ENCODE results near the gene ARID3B. TPM values are rescaled to one million over a fixed set of nuclear protein-coding genes. Genes with fewer than 3 reads are reported as not detected.
"Not testable (repeated sequence)": the region's sequence is repeated elsewhere in the genome, so short reads cannot be mapped to it uniquely, and the experiment has no call there.

Gene ARID3B
- total RNA-seq, 4 donors from 2014 or later = 2.0 to 8.4 (median 5.3) TPM

- no peak overlapping the region for H3K27ac ChIP-seq
- H3K4me3 ChIP-seq = no peak overlapping the region
- peaks cover 0 to 15% (median 0%) of the 10 kb centered on the region in 4 donors for H3K4me1 ChIP-seq
- no peak for DNase-seq (ENCODE audit: low spot score in 2 of 2)
- no peaks in the 10 kb centered on the region for H3K27me3 ChIP-seq
- H3K36me3 ChIP-seq = peaks cover 0 to 61% (median 0%) of the 10 kb centered on the region in 3 donors
- TF ChIP-seq POLR2A (IDR thresholded peaks at IDR 0.05) = no peak
- no peak for TF ChIP-seq CTCF (IDR thresholded peaks at IDR 0.05)
- TF ChIP-seq EP300 (IDR thresholded peaks at IDR 0.05) = no peak
- WGBS, 2 donors = 85 to 87% methylated on average over 3 of the region's 3 CpGs
- H3K9me3 ChIP-seq = no peaks in the 10 kb centered on the region
Observed at GRCh38 chr15:74592222-74592621, 51.2 kb downstream of the ARID3B start.

GRCh38 chr15:74593122-74593521 is 52.1 kb downstream of the ARID3B start:
- no peak for TF ChIP-seq CTCF (IDR thresholded peaks at IDR 0.05)
- TF ChIP-seq EP300 (IDR thresholded peaks at IDR 0.05) = no peak
- no peak for TF ChIP-seq POLR2A (IDR thresholded peaks at IDR 0.05)
- no peak for DNase-seq (ENCODE audit: low spot score in 2 of 2)
- WGBS, 2 donors = 76 to 89% methylated on average over 4 to 7 of the region's 7 CpGs
- H3K4me1 ChIP-seq = peaks cover 0 to 19% (median 2%) of the 10 kb centered on the region in 4 donors
- H3K36me3 ChIP-seq = peaks cover 0 to 61% (median 0%) of the 10 kb centered on the region in 3 donors
- H3K27me3 ChIP-seq = no peaks in the 10 kb centered on the region
- H3K27ac ChIP-seq = no peak overlapping the region
- H3K9me3 ChIP-seq = no peaks in the 10 kb centered on the region
- no peak overlapping the region for H3K4me3 ChIP-seq

GRCh38 chr15:74594455-74594854 is 53.4 kb downstream of the ARID3B start:
- TF ChIP-seq CTCF (IDR thresholded peaks at IDR 0.05) (no peak), EP300 (IDR thresholded peaks at IDR 0.05) (no peak), POLR2A (IDR thresholded peaks at IDR 0.05) (no peak)
- Histone ChIP-seq H3K4me1 (peaks cover 0 to 15% (median 5%) of the 10 kb centered on the region in 4 donors), H3K27me3 (no peaks in the 10 kb centered on the region), H3K4me3 (no peak overlapping the region), H3K27ac (no peak overlapping the region), H3K9me3 (no peaks in the 10 kb centered on the region), H3K36me3 (peaks cover 0 to 61% (median 0%) of the 10 kb centered on the region in 3 donors)
- WGBS, 2 donors = 93 to 94% methylated on average over 4 of the region's 4 CpGs
- no peak for DNase-seq (ENCODE audit: low spot score in 2 of 2)

GRCh38 chr15:74595271-74595670 is 54.3 kb downstream of the ARID3B start:
- Histone ChIP-seq H3K4me1 (peaks cover 0 to 18% (median 6%) of the 10 kb centered on the region in 4 donors), H3K4me3 (no peak overlapping the region), H3K36me3 (peaks cover 0 to 54% (median 0%) of the 10 kb centered on the region in 3 donors), H3K9me3 (no peaks in the 10 kb centered on the region), H3K27me3 (no peaks in the 10 kb centered on the region), H3K27ac (no peak overlapping the region)
- no peak for DNase-seq (ENCODE audit: low spot score in 2 of 2)
- 94 to 97% methylated on average over 5 of the region's 5 CpGs for WGBS, 2 donors
- TF ChIP-seq EP300 (IDR thresholded peaks at IDR 0.05) (no peak), POLR2A (IDR thresholded peaks at IDR 0.05) (no peak), CTCF (IDR thresholded peaks at IDR 0.05) (no peak)

GRCh38 chr15:74596736-74597135 is 55.7 kb downstream of the ARID3B start:
- not testable (repeated sequence) for H3K4me3 ChIP-seq; DNase-seq (ENCODE audit: low spot score in 2 of 2); H3K9me3 ChIP-seq; H3K27me3 ChIP-seq; H3K27ac ChIP-seq
- Histone ChIP-seq H3K4me1 (peaks cover 0 to 23% (median 6%) of the 10 kb centered on the region in 4 donors), H3K36me3 (peaks cover 0 to 41% (median 0%) of the 10 kb centered on the region in 3 donors)
- 69 to 72% methylated on average over 11 of the region's 11 CpGs for WGBS, 2 donors

GRCh38 chr15:74597146-74597705 is 56.2 kb downstream of the ARID3B start:
- 70 to 77% methylated on average over 13 to 15 of the region's 16 CpGs for WGBS, 2 donors
- H3K9me3 ChIP-seq; H3K27ac ChIP-seq; H3K27me3 ChIP-seq; H3K4me3 ChIP-seq; DNase-seq (ENCODE audit: low spot score in 2 of 2): not testable (repeated sequence)
- Histone ChIP-seq H3K4me1 (peaks cover 0 to 26% (median 6%) of the 10 kb centered on the region in 4 donors), H3K36me3 (peaks cover 0 to 36% (median 0%) of the 10 kb centered on the region in 3 donors)

All from tibial nerve (tissue), 4 donors.